ENCODE data around the gene ITPKB.
"Not testable (repeated sequence)": the region's sequence is repeated elsewhere in the genome, so short reads cannot be mapped to it uniquely, and the experiment has no call there.

ITPKB gene

GRCh38 chr1:226648421-226648820, 90.7 kb downstream of the ITPKB start:
- no peak for DNase-seq

- no peak for DNase-seq
Measured at GRCh38 chr1:226647719-226648118, 91.4 kb downstream of the ITPKB start.

GRCh38 chr1:226646870-226647449, 92.1 kb downstream of the ITPKB start:
- DNase-seq = no peak

GRCh38 chr1:226646026-226646869, 92.8 kb downstream of the ITPKB start:
- DNase-seq = no peak

GRCh38 chr1:226645279-226645976, 93.7 kb downstream of the ITPKB start:
- no peak for DNase-seq

- no peak for DNase-seq
Measured at GRCh38 chr1:226644541-226645176, 94.4 kb downstream of the ITPKB start.

GRCh38 chr1:226643611-226644540, 95.2 kb downstream of the ITPKB start:
- DNase-seq = no peak

GRCh38 chr1:226643177-226643576, 95.9 kb downstream of the ITPKB start:
- peak; percentile 46 for DNase-seq

- DNase-seq = no peak
Measured at GRCh38 chr1:226642421-226642820, 96.7 kb downstream of the ITPKB start.

GRCh38 chr1:226641671-226642231, 97.3 kb downstream of the ITPKB start:
- DNase-seq = no peak

GRCh38 chr1:226640321-226641136, 98.6 kb downstream of the ITPKB start:
- DNase-seq = no peak

GRCh38 chr1:226639631-226640061, 99.4 kb downstream of the ITPKB start:
- no peak for DNase-seq

GRCh38 chr1:226639206-226639605, 99.9 kb downstream of the ITPKB start:
- DNase-seq = not testable (repeated sequence)

GRCh38 chr1:226638608-226639007, 100.5 kb downstream of the ITPKB start:
- no peak for DNase-seq

- no peak for DNase-seq
Measured at GRCh38 chr1:226638001-226638601, 101.0 kb downstream of the ITPKB start.

GRCh38 chr1:226637147-226637935, 101.7 kb downstream of the ITPKB start:
- no peak for DNase-seq

- DNase-seq = no peak
Measured at GRCh38 chr1:226636847-226637096, 102.3 kb downstream of the ITPKB start.

- peak; percentile 45 for DNase-seq
Measured at GRCh38 chr1:226635456-226635941, 103.6 kb downstream of the ITPKB start.

- no peak for DNase-seq
Measured at GRCh38 chr1:226634611-226635246, 104.4 kb downstream of the ITPKB start.

Measured in activated CD4-positive, alpha-beta T cell treated with anti-CD3 and anti-CD28 coated beads for 1 hour (primary cell).